ENCODE measurements around the gene C8G. TPM values are rescaled to one million over a fixed set of nuclear protein-coding genes. Genes with fewer than 3 reads are reported as not detected.

C8G gene
- total RNA-seq, 4 donors from 2014 or later = 4.3 to 7.9 (median 6.4) TPM; not detected in 1

DNA sequence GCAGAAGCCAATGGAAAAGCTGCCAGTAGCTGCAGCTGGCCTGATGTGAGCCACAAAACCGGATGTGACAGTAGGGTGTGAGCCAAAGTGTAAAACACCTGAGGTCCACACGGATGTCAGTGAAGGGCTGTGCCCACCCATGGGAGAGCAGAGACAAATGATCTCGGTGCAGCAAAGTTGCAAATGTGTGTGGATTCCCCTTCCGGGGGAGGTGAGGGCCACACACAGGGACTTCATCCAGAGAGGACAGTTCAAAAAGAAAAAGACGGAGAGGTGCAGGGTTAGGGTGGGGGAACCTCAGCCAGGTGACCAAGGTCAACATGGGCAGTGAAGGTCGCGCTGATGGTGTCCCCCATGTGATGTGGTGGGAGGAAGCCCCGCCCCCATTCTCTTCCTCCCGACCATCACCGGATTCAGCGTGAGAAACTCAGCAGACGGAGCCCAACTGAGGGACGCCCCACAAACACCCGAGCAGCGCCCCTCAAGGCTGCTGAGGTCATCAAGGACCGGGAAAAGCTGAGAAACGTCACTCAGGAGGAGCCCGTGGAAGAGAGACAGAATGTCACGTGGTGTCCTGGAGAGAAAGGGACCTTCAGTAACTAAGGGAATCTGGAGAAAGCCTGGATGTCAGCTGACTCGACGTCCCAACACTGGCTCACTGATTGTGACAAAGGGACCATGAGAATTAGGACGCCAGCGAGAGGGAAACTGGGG, 20.9 kb downstream of the C8G start:
- intact Hi-C loops (cut with DNase I; ENCODE audit: low total_unique reads) (no loop called here), in situ Hi-C loops (cut with MboI; ENCODE audit: low pct_ligation_motif_present in 1 of 4, low pct_unique_long_range_greater_than_20kb in 1 of 4, low sequenced_read_pairs in 3 of 4) (no loop called here)
- TF ChIP-seq EP300 (IDR thresholded peaks at IDR 0.05; ENCODE audit: low read depth) = no peak
- no peak for TF ChIP-seq POLR2A (IDR thresholded peaks at IDR 0.05)
- TF ChIP-seq POLR2AphosphoS5 (IDR thresholded peaks at IDR 0.05) = no peak
- H3K4me3 ChIP-seq = no peak overlapping the region
- peaks cover 0 to 19% (median 10%) of the 10 kb centered on the region in 4 donors for H3K4me1 ChIP-seq
- H3K9me3 ChIP-seq = no peaks in the 10 kb centered on the region
- no peaks in the 10 kb centered on the region for H3K36me3 ChIP-seq
- no peak overlapping the region for H3K27ac ChIP-seq
- H3K27me3 ChIP-seq = peaks cover 5% of the 10 kb centered on the region
- no peak for DNase-seq
- WGBS, 2 donors (ENCODE audit: low coverage in 1 of 2) = 49 to 51% methylated on average over 8 to 23 of the region's 23 CpGs

DNA sequence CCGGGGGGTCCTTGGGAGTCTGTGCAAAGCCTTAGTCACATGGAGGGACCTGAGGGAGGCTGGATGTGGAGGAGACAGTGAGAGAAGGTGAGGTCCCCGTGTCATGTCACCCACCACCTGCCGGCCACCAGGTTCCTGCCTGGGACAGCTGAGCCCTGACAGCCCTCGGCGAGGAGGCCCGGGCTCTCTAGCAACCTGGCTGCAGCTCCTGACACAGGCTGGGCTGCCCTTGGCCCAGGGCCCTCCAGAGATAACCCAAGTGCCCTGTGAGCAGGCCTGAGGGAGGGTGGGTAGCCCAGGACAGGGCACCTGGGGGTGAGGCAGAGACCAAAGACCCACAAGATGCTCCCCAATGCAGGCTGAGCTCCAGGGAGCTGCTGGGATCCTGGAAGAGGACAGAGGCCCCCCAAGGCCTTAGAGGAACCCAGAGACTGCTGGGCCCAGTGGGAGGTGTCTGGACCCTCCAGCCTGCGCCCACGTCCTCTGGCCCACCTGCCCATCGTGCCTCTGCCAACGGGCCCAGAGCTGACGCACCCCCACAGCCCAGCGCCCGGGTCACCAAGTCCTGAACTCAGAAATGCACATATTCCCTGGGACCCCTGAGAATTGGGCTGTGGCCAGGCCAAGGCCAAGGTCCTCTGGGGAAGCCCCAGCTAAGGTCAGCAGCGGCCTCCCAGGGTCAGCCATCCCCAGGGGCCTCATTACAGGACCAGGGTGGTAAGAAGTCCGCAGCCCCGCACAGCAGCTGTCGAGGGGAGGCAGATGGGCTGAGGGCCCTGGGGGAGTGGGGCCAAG, 23.5 kb downstream of the C8G start:
- H3K27me3 ChIP-seq = peaks cover 5% of the 10 kb centered on the region
- TF ChIP-seq POLR2AphosphoS5 (IDR thresholded peaks at IDR 0.05) (no peak), POLR2A (IDR thresholded peaks at IDR 0.05) (no peak), EP300 (IDR thresholded peaks at IDR 0.05; ENCODE audit: low read depth) (no peak)
- TF ChIP-seq, protein P1, sequence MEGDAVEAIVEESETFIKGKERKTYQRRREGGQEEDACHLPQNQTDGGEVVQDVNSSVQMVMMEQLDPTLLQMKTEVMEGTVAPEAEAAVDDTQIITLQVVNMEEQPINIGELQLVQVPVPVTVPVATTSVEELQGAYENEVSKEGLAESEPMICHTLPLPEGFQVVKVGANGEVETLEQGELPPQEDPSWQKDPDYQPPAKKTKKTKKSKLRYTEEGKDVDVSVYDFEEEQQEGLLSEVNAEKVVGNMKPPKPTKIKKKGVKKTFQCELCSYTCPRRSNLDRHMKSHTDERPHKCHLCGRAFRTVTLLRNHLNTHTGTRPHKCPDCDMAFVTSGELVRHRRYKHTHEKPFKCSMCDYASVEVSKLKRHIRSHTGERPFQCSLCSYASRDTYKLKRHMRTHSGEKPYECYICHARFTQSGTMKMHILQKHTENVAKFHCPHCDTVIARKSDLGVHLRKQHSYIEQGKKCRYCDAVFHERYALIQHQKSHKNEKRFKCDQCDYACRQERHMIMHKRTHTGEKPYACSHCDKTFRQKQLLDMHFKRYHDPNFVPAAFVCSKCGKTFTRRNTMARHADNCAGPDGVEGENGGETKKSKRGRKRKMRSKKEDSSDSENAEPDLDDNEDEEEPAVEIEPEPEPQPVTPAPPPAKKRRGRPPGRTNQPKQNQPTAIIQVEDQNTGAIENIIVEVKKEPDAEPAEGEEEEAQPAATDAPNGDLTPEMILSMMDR (IDR thresholded peaks at IDR 0.05) = no peak
- in situ Hi-C loops (cut with MboI; ENCODE audit: low pct_ligation_motif_present in 1 of 4, low pct_unique_long_range_greater_than_20kb in 1 of 4, low sequenced_read_pairs in 3 of 4) = no loop called here
- 80% methylated on average over 17 of the region's 17 CpGs; no CpG with 5 or more reads in 1 of the 2 donors for WGBS, 2 donors (ENCODE audit: low coverage in 1 of 2)
- no peak for DNase-seq
- intact Hi-C loops (cut with DNase I; ENCODE audit: low total_unique reads) = no loop called here
- no peaks in the 10 kb centered on the region for H3K9me3 ChIP-seq
- peaks cover 0 to 19% (median 10%) of the 10 kb centered on the region in 4 donors for H3K4me1 ChIP-seq
- no peaks in the 10 kb centered on the region for H3K36me3 ChIP-seq
- H3K4me3 ChIP-seq = no peak overlapping the region
- H3K27ac ChIP-seq = no peak overlapping the region

DNA sequence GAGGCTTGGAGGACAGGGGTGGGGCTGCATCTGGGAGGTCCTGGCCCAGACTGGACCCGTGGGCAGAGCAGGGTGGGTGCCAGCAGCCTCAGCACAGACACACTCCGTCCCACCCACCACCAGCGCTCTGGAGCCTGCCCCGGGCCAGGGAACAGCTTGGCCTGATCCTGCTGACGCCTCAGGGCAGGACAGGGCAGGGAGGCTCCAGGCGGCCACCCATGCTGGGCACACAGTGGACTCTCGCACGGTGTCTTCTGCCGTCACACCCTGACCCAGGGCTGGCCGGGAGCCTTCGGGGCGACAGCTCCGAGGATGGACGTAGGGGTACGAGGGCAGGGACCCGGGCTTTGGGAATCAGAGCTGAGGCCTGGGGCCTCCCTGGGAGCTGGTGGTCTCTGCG, 24.1 kb downstream of the C8G start:
- peaks cover 0 to 16% (median 7%) of the 10 kb centered on the region in 4 donors for H3K4me1 ChIP-seq
- H3K9me3 ChIP-seq = no peaks in the 10 kb centered on the region
- no peak overlapping the region for H3K27ac ChIP-seq
- no peak overlapping the region for H3K4me3 ChIP-seq
- no peaks in the 10 kb centered on the region for H3K36me3 ChIP-seq
- H3K27me3 ChIP-seq = peaks cover 5% of the 10 kb centered on the region
- TF ChIP-seq POLR2A (IDR thresholded peaks at IDR 0.05) = no peak
- TF ChIP-seq, protein P1 (IDR thresholded peaks at IDR 0.05) = no peak
- TF ChIP-seq EP300 (IDR thresholded peaks at IDR 0.05; ENCODE audit: low read depth) = no peak
- no peak for TF ChIP-seq POLR2AphosphoS5 (IDR thresholded peaks at IDR 0.05)
- intact Hi-C loops (cut with DNase I; ENCODE audit: low total_unique reads) (no loop called here), in situ Hi-C loops (cut with MboI; ENCODE audit: low pct_ligation_motif_present in 1 of 4, low pct_unique_long_range_greater_than_20kb in 1 of 4, low sequenced_read_pairs in 3 of 4) (no loop called here)
- no peak for DNase-seq
- WGBS, 2 donors (ENCODE audit: low coverage in 1 of 2) = 89% methylated on average over 17 of the region's 17 CpGs; no CpG with 5 or more reads in 1 of the 2 donors

DNA sequence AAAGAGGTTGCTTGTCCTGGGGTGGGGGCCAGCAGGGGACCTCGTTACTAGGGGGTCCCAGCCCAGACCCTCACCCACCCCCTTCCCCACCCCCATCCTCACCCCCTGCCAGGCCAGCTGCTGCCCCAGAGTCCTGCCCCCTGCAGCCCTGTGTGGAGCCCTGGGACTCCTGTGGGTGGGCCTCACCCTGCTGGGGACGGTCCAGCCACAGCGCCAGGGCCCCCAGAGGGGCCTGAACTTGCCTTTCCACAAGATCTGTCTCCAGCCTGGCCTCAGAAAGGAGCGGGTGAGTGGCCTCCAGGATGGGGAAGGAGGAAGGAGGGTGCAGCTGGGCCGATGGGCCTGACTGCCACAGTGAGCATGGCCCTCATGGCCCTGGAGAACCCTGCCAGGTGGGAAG, 24.7 kb downstream of the C8G start:
- H3K36me3 ChIP-seq = no peaks in the 10 kb centered on the region
- H3K27ac ChIP-seq = no peak overlapping the region
- H3K4me3 ChIP-seq = no peak overlapping the region
- no peaks in the 10 kb centered on the region for H3K9me3 ChIP-seq
- 70% methylated on average over 5 of the region's 5 CpGs; no CpG with 5 or more reads in 1 of the 2 donors for WGBS, 2 donors (ENCODE audit: low coverage in 1 of 2)
- DNase-seq = no peak
- H3K27me3 ChIP-seq = peaks cover 5% of the 10 kb centered on the region
- in situ Hi-C loops (cut with MboI; ENCODE audit: low pct_ligation_motif_present in 1 of 4, low pct_unique_long_range_greater_than_20kb in 1 of 4, low sequenced_read_pairs in 3 of 4) (no loop called here), intact Hi-C loops (cut with DNase I; ENCODE audit: low total_unique reads) (no loop called here)
- H3K4me1 ChIP-seq = peaks cover 0 to 10% (median 3%) of the 10 kb centered on the region in 4 donors
- TF ChIP-seq POLR2AphosphoS5 (IDR thresholded peaks at IDR 0.05) (no peak), POLR2A (IDR thresholded peaks at IDR 0.05) (no peak), EP300 (IDR thresholded peaks at IDR 0.05; ENCODE audit: low read depth) (no peak)
- TF ChIP-seq, protein P1 (IDR thresholded peaks at IDR 0.05) = no peak

Data from transverse colon (tissue), 4 donors.